LNCAP (cell line): ENCODE results near the gene NKAIN2.

Experiments used
- CTCF ChIP-seq: fragments of 450-650 bp; IDR thresholded peaks from 2 replicates; pipeline ENCODE4 v1.5.1; 2017; ENCODE audit warnings: mild to moderate bottlenecking

Gene NKAIN2

DNA sequence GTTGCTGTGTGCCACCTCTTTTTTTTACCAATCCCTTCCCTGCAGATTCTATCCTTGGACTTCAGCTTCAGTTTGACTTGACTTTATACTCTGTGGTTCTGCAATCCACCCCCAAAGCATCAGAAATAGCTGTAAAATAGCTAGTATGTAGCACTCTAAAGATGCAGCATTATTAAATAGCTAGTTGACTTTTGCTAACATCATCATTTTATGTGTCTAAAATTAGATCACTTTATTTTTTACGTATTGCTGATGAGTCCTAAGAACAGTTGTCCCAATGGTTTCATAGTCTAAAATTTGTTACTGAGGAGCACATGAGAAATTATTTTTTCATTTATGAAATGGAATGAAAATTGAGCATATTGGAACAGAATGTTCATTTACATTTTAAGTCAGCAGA, 138.2 kb downstream of the NKAIN2 start:
- no peak for TF ChIP-seq CTCF

DNA sequence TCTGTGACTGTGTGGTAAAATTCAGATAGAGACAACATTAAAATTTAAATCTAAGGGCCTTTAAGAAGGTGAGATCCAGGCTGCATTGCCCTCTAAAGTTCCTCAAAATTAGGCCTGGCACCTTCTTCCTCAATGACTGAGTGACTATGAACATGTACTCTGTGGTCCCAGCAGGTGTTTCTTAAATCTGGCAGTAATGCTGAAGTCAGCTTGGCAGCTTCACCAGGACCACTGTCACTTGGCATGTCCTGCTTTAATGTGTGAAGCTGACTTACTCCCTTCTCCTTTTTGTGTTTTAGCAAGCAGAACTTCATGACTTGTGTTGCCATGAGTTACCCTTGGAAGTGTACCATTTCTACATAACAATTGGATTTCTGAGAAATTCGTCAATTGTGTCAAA, 141.7 kb downstream of the NKAIN2 start:
- TF ChIP-seq CTCF = no peak

DNA sequence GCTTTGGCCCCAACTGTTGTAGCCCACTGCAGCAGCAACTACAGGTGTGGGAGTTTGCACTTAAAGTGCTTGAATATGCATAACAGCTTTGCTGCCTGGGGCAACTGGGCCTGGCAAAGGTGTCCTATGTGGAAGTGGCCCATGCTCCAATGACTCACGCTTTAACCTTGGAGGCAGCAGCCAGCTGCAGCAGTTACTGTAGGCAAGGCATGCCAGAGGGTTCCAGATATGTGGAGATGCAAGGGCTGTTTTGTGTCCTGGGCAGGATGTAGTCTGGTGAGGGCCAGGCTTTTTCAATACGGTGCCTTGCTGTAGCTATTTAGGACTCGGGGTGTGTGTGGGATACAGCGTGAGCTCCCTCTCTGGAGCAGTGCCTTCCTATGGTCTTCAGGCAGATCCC, 150.3 kb downstream of the NKAIN2 start:
- no peak for TF ChIP-seq CTCF

GRCh38 chr6:123956492-123957139, 153.0 kb downstream of the NKAIN2 start:
- no peak for TF ChIP-seq CTCF

- no peak for TF ChIP-seq CTCF
These were observed 158.8 kb downstream of the NKAIN2 start for GRCh38 chr6:123962508-123962907.

GRCh38 chr6:123965894-123966293, 162.2 kb downstream of the NKAIN2 start:
- TF ChIP-seq CTCF = 0 out of 2 replicates have a peak, but pooled peaks have one; percentile 11

DNA sequence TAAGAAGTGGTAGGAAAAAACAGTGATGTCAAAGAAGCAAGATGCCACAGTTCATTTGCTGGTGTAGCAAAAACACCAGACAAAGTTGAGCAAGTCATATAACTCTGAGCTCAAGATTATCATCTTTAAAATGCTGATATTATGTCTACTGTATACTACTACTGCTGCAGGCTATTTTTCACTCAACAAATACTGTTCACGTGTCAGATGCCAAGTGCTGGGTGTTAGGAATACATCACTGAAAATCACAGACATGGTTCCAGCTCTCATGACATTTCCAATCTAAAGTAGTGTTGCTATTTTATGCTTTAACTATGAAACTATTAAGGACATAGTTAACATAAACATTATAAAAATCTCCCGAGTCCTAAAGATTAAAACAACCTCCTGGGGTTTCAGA, 163.0 kb downstream of the NKAIN2 start:
- TF ChIP-seq CTCF = no peak

GRCh38 chr6:123967905-123968304, 164.2 kb downstream of the NKAIN2 start:
- TF ChIP-seq CTCF = no peak
